Body of pancreas (tissue), 4 donors: ENCODE data around the gene SNAP91. TPM values are rescaled to one million over a fixed set of nuclear protein-coding genes. Genes with fewer than 3 reads are reported as not detected.

Source experiments
- ATAC-seq: fragments of 150-250 bp; one replicate; pipeline ENCODE4 v1.9.1; 2016
- DNase-seq, 4 donors: peaks; one replicate each; pipeline ENCODE4 v3.0.0-alpha.2; 2019
- H3K27ac ChIP-seq, 4 donors: fragments of 200-600 bp; sonication (generic); 1 replicate in 3 of 4; 2 replicates in 1 of 4; pipeline versions ENCODE4 v1.5.1 to v1.6.1; 2016 to 2019; ENCODE audit warnings: mild to moderate bottlenecking in 1 of 4, mixed read lengths in 1 of 4, moderate library complexity in 1 of 4
- H3K27me3 ChIP-seq, 2 donors: fragments of 200-600 bp; sonication (generic); one replicate each; pipeline ENCODE4 v1.6.0; 2016; ENCODE audit warnings: mild to moderate bottlenecking in 1 of 2
- H3K36me3 ChIP-seq, 2 donors: fragments of 200-600 bp; sonication (generic); replicated peaks in 1 of 2; 2 replicates each; pipeline ENCODE4 v1.5.1; 2016; ENCODE audit warnings: low read depth in 2 of 2; ENCODE audit not compliant: insufficient read depth in 1 of 2
- H3K4me1 ChIP-seq: fragments of 200-600 bp; sonication (generic); one replicate; pipeline ENCODE4 v1.6.0; 2016
- H3K4me3 ChIP-seq, 2 donors: fragments of 200-600 bp; sonication (generic); 1 replicate in 1 of 2; 2 replicates in 1 of 2; pipeline ENCODE4 v1.5.1; 2016 to 2019
- H3K9me3 ChIP-seq, 3 donors: fragments of 200-600 bp; sonication (generic); 1 replicate in 2 of 3; 2 replicates in 1 of 3; pipeline ENCODE4 v1.5.1; 2016
- CTCF ChIP-seq, 7 experiments: fragments of 450-650 bp in 4 of 7; fragments of 200-600 bp in 3 of 7; sonication (generic) in 3 of 7; IDR thresholded peaks; one replicate each; pipeline ENCODE4 v1.5.1; 2016 to 2019; ENCODE audit warnings: antibody characterized with exemption in 7 of 7
- POLR2A ChIP-seq, 3 donors: fragments of 450-650 bp; IDR thresholded peaks; one replicate each; pipeline ENCODE4 v1.6.1; 2016; ENCODE audit warnings: antibody characterized with exemption in 3 of 3, mild to moderate bottlenecking in 2 of 3
- WGBS, 2 donors: methylation state at CpG; one replicate each; pipeline ENCODE4 v1.1.5; 2017; 5-methylcytosine and 5-hydroxymethylcytosine counted together
- intact Hi-C: fragments of 100-400 bp; cut with DNase I; formaldehyde crosslinking; loops from one replicate; pipeline ENCODE4 v1.15.1; 2023
- total RNA-seq, 2 donors: library from RNA; depleted of rRNA; stranded (reverse); fragments of >200 nt; gene quantifications; one replicate each; pipeline ENCODE4 v1.1.0, GENCODE V29; 2016

The SNAP91 gene
- total RNA-seq, 2 donors from 2014 or later = 0.66 to 1.3 TPM

GRCh38 chr6:83510791-83511190, 198.1 kb downstream of the SNAP91 start:
- Histone ChIP-seq H3K4me1 (peaks cover 11% of the 10 kb centered on the region), H3K36me3 (no peaks in the 10 kb centered on the region), H3K27ac (no peak overlapping the region), H3K9me3 (no peaks in the 10 kb centered on the region), H3K4me3 (no peak overlapping the region), H3K27me3 (no peaks in the 10 kb centered on the region)
- DNase-seq (no peak), ATAC-seq (no peak)
- WGBS, 2 donors = 69 to 71% methylated on average over 3 of the region's 3 CpGs
- intact Hi-C loops = loop anchor here (5.0 kb wide), 2 partner anchors 93 to 288 kb away; no protein-coding TSS in a partner anchor
- TF ChIP-seq POLR2A (IDR thresholded peaks at IDR 0.05) (no peak), CTCF (IDR thresholded peaks at IDR 0.05) (no peak)

GRCh38 chr6:83509441-83509840, 199.5 kb downstream of the SNAP91 start:
- TF ChIP-seq CTCF (IDR thresholded peaks at IDR 0.05) = no peak
- TF ChIP-seq POLR2A (IDR thresholded peaks at IDR 0.05) = no peak
- ATAC-seq (no peak), DNase-seq (no peak)
- no peaks in the 10 kb centered on the region for H3K36me3 ChIP-seq
- no peaks in the 10 kb centered on the region for H3K9me3 ChIP-seq
- intact Hi-C loops = no loop called here
- WGBS, 2 donors = 80 to 93% methylated on average over 1 of the region's 1 CpG
- H3K4me3 ChIP-seq = no peak overlapping the region
- H3K27me3 ChIP-seq = no peaks in the 10 kb centered on the region
- H3K27ac ChIP-seq = no peak overlapping the region
- H3K4me1 ChIP-seq = peaks cover 11% of the 10 kb centered on the region

GRCh38 chr6:83505356-83505755, 203.5 kb downstream of the SNAP91 start:
- no peaks in the 10 kb centered on the region for H3K9me3 ChIP-seq
- WGBS, 2 donors = 57 to 65% methylated on average over 4 of the region's 4 CpGs
- ATAC-seq = peak; percentile 18

More at GRCh38 chr6:83505356-83505755, 203.5 kb downstream of the SNAP91 start:
- TF ChIP-seq POLR2A (IDR thresholded peaks at IDR 0.05) (no peak), CTCF (IDR thresholded peaks at IDR 0.05) (no peak)
- Histone ChIP-seq H3K4me3 (no peak overlapping the region), H3K36me3 (no peaks in the 10 kb centered on the region), H3K4me1 (no peaks in the 10 kb centered on the region), H3K27me3 (no peaks in the 10 kb centered on the region), H3K27ac (no peak overlapping the region)
- peak in 1 of 4 donors; percentile 19 for DNase-seq
- intact Hi-C loops = no loop called here

Other genes with a start within 250 kb of the SNAP91 start
- gene PRSS35, start 196.6 kb downstream of the SNAP91 start, total RNA-seq = under 1 TPM in 1 of 2 donors, not detected in 1; 0.78 TPM
- not detected for gene RIPPLY2, start 144.3 kb upstream of the SNAP91 start, total RNA-seq
- 1 to 10 TPM; 4.0 to 9.6 TPM for gene CYB5R4, start 150.6 kb upstream of the SNAP91 start, total RNA-seq